Colonic mucosa (tissue), 4 donors: ENCODE results near the gene SLC39A3. TPM values are rescaled to one million over a fixed set of nuclear protein-coding genes. Genes with fewer than 3 reads are reported as not detected.

Experiments used
- DNase-seq: peaks from one replicate; pipeline ENCODE4 v3.0.0-alpha.2; 2020
- H3K27ac ChIP-seq: fragments of 200-600 bp; one replicate; pipeline ENCODE4 v1.8.0; 2021
- H3K27me3 ChIP-seq: fragments of 200-600 bp; one replicate; pipeline ENCODE4 v1.8.0; 2021
- H3K36me3 ChIP-seq: fragments of 200-600 bp; one replicate; pipeline ENCODE4 v1.8.0; 2021
- H3K4me1 ChIP-seq: fragments of 200-600 bp; one replicate; pipeline ENCODE4 v1.8.0; 2021; ENCODE audit warnings: mild to moderate bottlenecking
- H3K4me3 ChIP-seq: fragments of 200-600 bp; one replicate; pipeline ENCODE4 v1.8.0; 2021
- H3K9ac ChIP-seq, 2 donors: one replicate each; pipeline ENCODE4 v1.7.0; 2013; ENCODE audit warnings: control low read depth in 2 of 2, low read depth in 2 of 2, low read length in 2 of 2
- H3K9me3 ChIP-seq: fragments of 200-600 bp; one replicate; pipeline ENCODE4 v1.8.0; 2021
- CTCF ChIP-seq: fragments of 200-600 bp; IDR thresholded peaks from one replicate; pipeline ENCODE4 v1.8.0; 2022; ENCODE audit warnings: antibody characterized with exemption, mild to moderate bottlenecking
- intact Hi-C: fragments of 100-400 bp; cut with DNase I; formaldehyde crosslinking; loops from one replicate; pipeline ENCODE4 v1.14.1; 2022
- total RNA-seq, 2 donors: library from RNA; stranded (reverse); fragmentation: NEBNext Ultra II Directional in 1 of 2; extraction: Animal tissue kit (Norgen Biotek cat#: 25700) in 1 of 2; gene quantifications; one replicate each; pipeline ENCODE4 v1.2.1, GENCODE V29; 2021
- donor health status: healthy.
- donor health status: DM: no; HTN: no; CAD: no.
- donor health status: DM: no; HTN: no; CAD: no.

The SLC39A3 gene
- total RNA-seq, 2 donors from 2014 or later: 14.8 to 34.3 TPM

- intact Hi-C loops: no loop called here
- peaks cover 35% of the 10 kb centered on the region for H3K27me3 ChIP-seq
- no peaks in the 10 kb centered on the region for H3K9me3 ChIP-seq
- no peaks in the 10 kb centered on the region for H3K36me3 ChIP-seq
- no peaks in the 10 kb centered on the region for H3K4me1 ChIP-seq
- no peak overlapping the region for H3K4me3 ChIP-seq
- H3K9ac ChIP-seq: no peak overlapping the region
- DNase-seq: peak; percentile 32
- no peak for TF ChIP-seq CTCF
- H3K27ac ChIP-seq: no peak overlapping the region
Measured at GRCh38 chr19:2722541-2723344, 17.1 kb downstream of the SLC39A3 start.

- Histone ChIP-seq H3K9me3 (no peaks in the 10 kb centered on the region), H3K36me3 (no peaks in the 10 kb centered on the region), H3K4me1 (no peaks in the 10 kb centered on the region), H3K4me3 (no peak overlapping the region), H3K27ac (no peak overlapping the region), H3K27me3 (peaks cover 27% of the 10 kb centered on the region), H3K9ac (no peak overlapping the region)
- intact Hi-C loops: no loop called here
- DNase-seq: no peak
- no peak for TF ChIP-seq CTCF
Measured at GRCh38 chr19:2721570-2722540, 18.0 kb downstream of the SLC39A3 start.

- Histone ChIP-seq H3K4me3 (no peak within 1 kb of the TSS), H3K27me3 (peaks cover 24% of the 10 kb centered on the region), H3K9me3 (no peaks in the 10 kb centered on the region), H3K4me1 (no peaks in the 10 kb centered on the region), H3K9ac (peak within 1 kb of the TSS in 1 of 2 donors; percentile 12), H3K36me3 (no peaks in the 10 kb centered on the region), H3K27ac (no peak within 1 kb of the TSS)
- no peak for DNase-seq
- no peak for TF ChIP-seq CTCF
- intact Hi-C loops: no loop called here
Measured at GRCh38 chr19:2720777-2721569, 18.8 kb downstream of the SLC39A3 start, which contains the start of gene DIRAS1. Gene DIRAS1, minus strand, starts transcription at chr19:2721372. Its CDS starts 3,566 bp downstream, at chr19:2717806.

GRCh38 chr19:2719920-2720776 is 19.7 kb downstream of the SLC39A3 start:
- DNase-seq: no peak
- no peaks in the 10 kb centered on the region for H3K36me3 ChIP-seq
- no peak overlapping the region for H3K4me3 ChIP-seq
- H3K9ac ChIP-seq: no peak overlapping the region
- intact Hi-C loops: no loop called here
- no peak for TF ChIP-seq CTCF
- H3K9me3 ChIP-seq: no peaks in the 10 kb centered on the region
- H3K4me1 ChIP-seq: no peaks in the 10 kb centered on the region
- H3K27ac ChIP-seq: no peak overlapping the region
- peaks cover 24% of the 10 kb centered on the region for H3K27me3 ChIP-seq
